CD14-positive monocyte (primary cell): ENCODE data around the gene SPO11. TPM values are rescaled to one million over a fixed set of nuclear protein-coding genes. Genes with fewer than 3 reads are reported as not detected.

Experiments used
- DNase-seq, 3 donors: peaks; one replicate each; pipeline ENCODE4 v3.0.0-alpha.2; 2011 to 2022
- H2AFZ ChIP-seq: 2 replicates; pipeline ENCODE4 v1.6.0; 2012; ENCODE audit warnings: mild to moderate bottlenecking, low read depth, low read length, inconsistent platforms; ENCODE audit not compliant: insufficient read depth, poor library complexity, severe bottlenecking
- H3K27ac ChIP-seq, 2 donors: 1 replicate in 1 of 2; 2 replicates in 1 of 2; pipeline ENCODE4 v1.5.1; 2012 to 2013; ENCODE audit warnings: low read length in 2 of 2, control low read depth in 1 of 2, inconsistent platforms in 1 of 2, low read depth in 1 of 2, mild to moderate bottlenecking in 1 of 2
- H3K27me3 ChIP-seq, 2 donors: one replicate each; pipeline versions ENCODE4 v1.6.0 to v1.6.1; 2011 to 2013; ENCODE audit warnings: low read length in 2 of 2; ENCODE audit not compliant: control insufficient read depth in 2 of 2, insufficient read depth in 2 of 2
- H3K36me3 ChIP-seq, 2 donors: replicated peaks in 1 of 2; 1 replicate in 1 of 2; 2 replicates in 1 of 2; pipeline versions ENCODE4 v1.5.1 to v1.6.1; 2012 to 2013; ENCODE audit warnings: low read length in 2 of 2, control low read depth in 1 of 2, inconsistent platforms in 1 of 2, mild to moderate bottlenecking in 1 of 2; ENCODE audit not compliant: insufficient read depth in 2 of 2, control insufficient read depth in 1 of 2
- H3K4me1 ChIP-seq, 2 donors: 1 replicate in 1 of 2; 2 replicates in 1 of 2; pipeline versions ENCODE4 v1.5.1 to v1.6.1; 2012 to 2013; ENCODE audit warnings: low read length in 2 of 2, control low read depth in 1 of 2, inconsistent platforms in 1 of 2, mild to moderate bottlenecking in 1 of 2, moderate library complexity in 1 of 2; ENCODE audit not compliant: insufficient read depth in 2 of 2, control insufficient read depth in 1 of 2
- H3K4me2 ChIP-seq: replicated peaks from 2 replicates; pipeline ENCODE3; 2012; ENCODE audit warnings: low read length, moderate library complexity, mild to moderate bottlenecking; ENCODE audit not compliant: poor library complexity, severe bottlenecking; ENCODE audit errors: extremely low read depth
- H3K4me3 ChIP-seq, 3 experiments: fragments of 200-600 bp in 1 of 3; sonication (generic) in 1 of 3; replicated peaks in 1 of 3; 1 replicate in 2 of 3; 2 replicates in 1 of 3; pipeline ENCODE4 v1.5.1; 2011 to 2013; ENCODE audit warnings: low read length in 3 of 3, mild to moderate bottlenecking in 3 of 3, control low read depth in 2 of 3, low read depth in 2 of 3, inconsistent platforms in 1 of 3, moderate library complexity in 1 of 3
- H3K79me2 ChIP-seq: 2 replicates; pipeline ENCODE4 v1.6.0; 2012; ENCODE audit warnings: mild to moderate bottlenecking, control low read depth, inconsistent platforms, low read length, moderate library complexity; ENCODE audit not compliant: insufficient read depth
- H3K9ac ChIP-seq: 2 replicates; pipeline ENCODE4 v1.6.0; 2017; ENCODE audit warnings: low read length, mild to moderate bottlenecking; ENCODE audit not compliant: insufficient read depth, poor library complexity, severe bottlenecking
- H3K9me3 ChIP-seq, 2 donors: replicated peaks in 1 of 2; 1 replicate in 1 of 2; 2 replicates in 1 of 2; pipeline versions ENCODE4 v1.5.1 to v1.6.1; 2012 to 2013; ENCODE audit warnings: low read length in 2 of 2, control low read depth in 1 of 2; ENCODE audit not compliant: control insufficient read depth in 1 of 2, insufficient read depth in 1 of 2
- H4K20me1 ChIP-seq: 2 replicates; pipeline ENCODE4 v1.6.0; 2012; ENCODE audit warnings: mild to moderate bottlenecking, low read length, control low read depth, moderate library complexity; ENCODE audit not compliant: insufficient read depth
- H3K27ac Mint-ChIP-seq, 7 donors: one replicate each; pipeline ENCODE4 v1.8.0; 2020; ENCODE audit warnings: mild to moderate bottlenecking in 7 of 7, mixed read lengths in 7 of 7, moderate library complexity in 6 of 7, inconsistent platforms in 2 of 7
- H3K27me3 Mint-ChIP-seq, 3 donors: one replicate each; pipeline ENCODE4 v1.8.0; 2021 to 2022; ENCODE audit warnings: low read depth in 3 of 3, mild to moderate bottlenecking in 3 of 3, mixed read lengths in 3 of 3, moderate library complexity in 3 of 3, inconsistent platforms in 1 of 3
- H3K36me3 Mint-ChIP-seq, 2 donors: one replicate each; pipeline ENCODE4 v1.8.0; 2020; ENCODE audit warnings: mixed read lengths in 2 of 2, inconsistent platforms in 1 of 2, mild to moderate bottlenecking in 1 of 2
- H3K4me1 Mint-ChIP-seq: one replicate; pipeline ENCODE4 v1.8.0; 2020; ENCODE audit warnings: mild to moderate bottlenecking, mixed read lengths
- H3K4me3 Mint-ChIP-seq, 2 donors: one replicate each; pipeline ENCODE4 v1.8.0; 2020; ENCODE audit warnings: mild to moderate bottlenecking in 2 of 2, mixed read lengths in 2 of 2, moderate library complexity in 1 of 2
- H3K9me3 Mint-ChIP-seq, 7 donors: one replicate each; pipeline ENCODE4 v1.8.0; 2020 to 2022; ENCODE audit warnings: mixed read lengths in 7 of 7, mild to moderate bottlenecking in 6 of 7, moderate library complexity in 6 of 7, inconsistent platforms in 2 of 7
- WGBS: methylation state at CpG from one replicate; pipeline ENCODE4 v1.1.5; 2013; ENCODE audit warnings: missing lambda C conversion rate; ENCODE audit not compliant: insufficient coverage; 5-methylcytosine and 5-hydroxymethylcytosine counted together
- intact Hi-C, 2 donors: fragments of 100-400 bp; cut with micrococcal nuclease; formaldehyde crosslinking; loops; one replicate each; pipeline versions ENCODE4 v1.15.0 to v1.15.1; 2023
- polyA plus RNA-seq, 3 donors: library from polyadenylated mRNA; depleted of rRNA in 1 of 3; unstranded in 2 of 3; stranded (reverse) in 1 of 3; fragments of 300-500 nt in 2 of 3; fragments of >200 nt in 1 of 3; fragmentation: Illumina TruSeq in 2 of 3; gene quantifications; 1 replicate in 2 of 3; 2 replicates in 1 of 3; pipeline ENCODE4 v1.2.3, GENCODE V29; 2012 to 2021
- TF ChIP-seq, protein P1 (sequence below): fragments of 200-600 bp; IDR thresholded peaks from one replicate; pipeline ENCODE4 v1.8.0; 2022; ENCODE audit warnings: antibody characterized with exemption, mild to moderate bottlenecking

SPO11 gene
- polyA plus RNA-seq, 3 donors: not detected

- H3K27me3 Mint-ChIP-seq: peaks cover 3 to 9% (median 9%) of the 10 kb centered on the region in 3 donors
- no peaks in the 10 kb centered on the region for H4K20me1 ChIP-seq
- H3K4me3 ChIP-seq: no peak overlapping the region
- H3K4me1 ChIP-seq: no peaks in the 10 kb centered on the region
- no peak overlapping the region for H3K27ac ChIP-seq
- no peaks in the 10 kb centered on the region for H3K4me1 Mint-ChIP-seq
- H3K9me3 ChIP-seq: no peaks in the 10 kb centered on the region
- peaks cover 0 to 3% (median 0%) of the 10 kb centered on the region in 7 donors for H3K9me3 Mint-ChIP-seq
- DNase-seq: no peak
- H2AFZ ChIP-seq: no peak overlapping the region
- TF ChIP-seq, protein P1, sequence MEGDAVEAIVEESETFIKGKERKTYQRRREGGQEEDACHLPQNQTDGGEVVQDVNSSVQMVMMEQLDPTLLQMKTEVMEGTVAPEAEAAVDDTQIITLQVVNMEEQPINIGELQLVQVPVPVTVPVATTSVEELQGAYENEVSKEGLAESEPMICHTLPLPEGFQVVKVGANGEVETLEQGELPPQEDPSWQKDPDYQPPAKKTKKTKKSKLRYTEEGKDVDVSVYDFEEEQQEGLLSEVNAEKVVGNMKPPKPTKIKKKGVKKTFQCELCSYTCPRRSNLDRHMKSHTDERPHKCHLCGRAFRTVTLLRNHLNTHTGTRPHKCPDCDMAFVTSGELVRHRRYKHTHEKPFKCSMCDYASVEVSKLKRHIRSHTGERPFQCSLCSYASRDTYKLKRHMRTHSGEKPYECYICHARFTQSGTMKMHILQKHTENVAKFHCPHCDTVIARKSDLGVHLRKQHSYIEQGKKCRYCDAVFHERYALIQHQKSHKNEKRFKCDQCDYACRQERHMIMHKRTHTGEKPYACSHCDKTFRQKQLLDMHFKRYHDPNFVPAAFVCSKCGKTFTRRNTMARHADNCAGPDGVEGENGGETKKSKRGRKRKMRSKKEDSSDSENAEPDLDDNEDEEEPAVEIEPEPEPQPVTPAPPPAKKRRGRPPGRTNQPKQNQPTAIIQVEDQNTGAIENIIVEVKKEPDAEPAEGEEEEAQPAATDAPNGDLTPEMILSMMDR: no peak
- H3K36me3 Mint-ChIP-seq: no peaks in the 10 kb centered on the region
- H3K4me2 ChIP-seq: no peak overlapping the region
- no peak overlapping the region for H3K4me3 Mint-ChIP-seq
- intact Hi-C loops: no loop called here
- H3K27me3 ChIP-seq: no peaks in the 10 kb centered on the region
- 88% methylated on average over 1 of the region's 5 CpGs for WGBS
- no peaks in the 10 kb centered on the region for H3K36me3 ChIP-seq
- no peak overlapping the region for H3K9ac ChIP-seq
- H3K27ac Mint-ChIP-seq: no peak overlapping the region
- no peaks in the 10 kb centered on the region for H3K79me2 ChIP-seq
These were observed 16.4 kb upstream of the SPO11 start for GRCh38 chr20:57313230-57313629.

- TF ChIP-seq, protein P1: no peak
- no peak overlapping the region for H3K4me3 Mint-ChIP-seq
- Histone ChIP-seq H3K4me3 (no peak overlapping the region), H3K79me2 (no peaks in the 10 kb centered on the region), H3K27me3 (no peaks in the 10 kb centered on the region), H3K27ac (no peak overlapping the region), H2AFZ (no peak overlapping the region), H3K36me3 (no peaks in the 10 kb centered on the region), H3K4me1 (no peaks in the 10 kb centered on the region), H3K9me3 (no peaks in the 10 kb centered on the region), H4K20me1 (no peaks in the 10 kb centered on the region), H3K4me2 (no peak overlapping the region), H3K9ac (no peak overlapping the region)
- intact Hi-C loops: no loop called here
- H3K27me3 Mint-ChIP-seq: peaks cover 3 to 11% (median 9%) of the 10 kb centered on the region in 3 donors
- H3K36me3 Mint-ChIP-seq: no peaks in the 10 kb centered on the region
- no peak overlapping the region for H3K27ac Mint-ChIP-seq
- WGBS: 84% methylated on average over 5 of the region's 5 CpGs
- H3K4me1 Mint-ChIP-seq: no peaks in the 10 kb centered on the region
- peaks cover 0 to 3% (median 0%) of the 10 kb centered on the region in 7 donors for H3K9me3 Mint-ChIP-seq
- DNase-seq: no peak
These were observed 15.7 kb upstream of the SPO11 start for GRCh38 chr20:57313951-57314350.
